DOHH2 (cell line): ENCODE measurements around the gene PXMP2.

Experiments used
- CTCF ChIP-seq: fragments of 200-600 bp; sonication (generic); IDR thresholded peaks from one replicate; pipeline ENCODE4 v1.5.1; 2014; ENCODE audit warnings: antibody characterized with exemption, mild to moderate bottlenecking, low read depth, low read length; ENCODE audit not compliant: poor library complexity, severe bottlenecking
- EZH2phosphoT487 ChIP-seq: fragments of 200-600 bp; sonication (generic); IDR thresholded peaks from 2 replicates; pipeline ENCODE4 v1.6.1; 2017; ENCODE audit warnings: borderline replicate concordance, mild to moderate bottlenecking, antibody characterized with exemption, low read length, moderate library complexity, mixed read lengths

DNA sequence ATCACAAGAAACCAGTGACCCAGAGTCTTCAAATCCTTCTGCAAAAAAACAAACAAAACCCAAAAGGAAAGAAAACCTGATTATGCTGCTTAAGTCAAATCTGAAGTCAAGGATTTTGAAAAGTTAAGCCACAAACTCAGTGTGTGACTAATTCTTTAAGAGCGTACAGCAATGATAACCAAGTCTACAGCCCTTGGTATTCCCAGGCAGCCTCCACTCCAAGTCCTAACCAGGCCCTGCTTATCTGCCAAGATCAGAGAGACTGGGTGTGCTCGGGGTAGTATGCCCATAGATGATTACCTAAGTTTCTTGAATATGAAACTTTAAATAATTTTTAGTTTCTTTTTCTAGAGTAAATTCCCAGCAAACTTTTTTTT is 36.4 kb downstream of the PXMP2 start:
- TF ChIP-seq CTCF (no peak), EZH2phosphoT487 (no peak)
